ENCODE measurements around the gene ETV3.

- TF ChIP-seq CTCF (IDR thresholded peaks at IDR 0.05) (no peak), POLR2AphosphoS5 (IDR thresholded peaks at IDR 0.05; ENCODE audit: low read depth, low read length) (no peak), REST (IDR thresholded peaks at IDR 0.05; ENCODE audit: insufficient read depth in 1 of 2, low read depth in 2 of 2, low read length in 1 of 2) (no peak)
Measured at GRCh38 chr1:157186281-157186992, 48.2 kb upstream of the ETV3 start.

Data from Panc1 (cell line).